ENCODE data around the gene LAMA5. TPM values are rescaled to one million over a fixed set of nuclear protein-coding genes. Genes with fewer than 3 reads are reported as not detected.

LAMA5 gene
- total RNA-seq, 2 experiments from 2014 or later, result 53.3 to 162 TPM

GRCh38 chr20:62368976-62369814 lies 2.1 kb upstream of the LAMA5 start:
- ChIA-PET CTCF (ENCODE audit: unreplicated experiment) (interaction anchor here (1.4 kb wide), 1 partner anchor 67 kb away, joined by 4 read pairs; no protein-coding TSS in a partner anchor), POLR2A (interaction anchor here (0.8 to 0.9 kb wide), 2 partner anchors 67 to 68 kb away, joined by 3 to 4 read pairs; partner anchors contain the start of gene ADRM1)
- H3K4me1 ChIP-seq (ENCODE audit: insufficient read depth, low read length, poor library complexity, severe bottlenecking), result peaks cover 39% of the 10 kb centered on the region
- no peak for DNase-seq (ENCODE audit: low spot score)
- no peak overlapping the region for H2AFZ ChIP-seq (ENCODE audit: low read length)
- no peaks in the 10 kb centered on the region for H3K9me2 ChIP-seq (ENCODE audit: insufficient read depth, low read length)
- H3K4me2 ChIP-seq (ENCODE audit: low read length), result peak overlapping the region; percentile 86; the same call in 1 of the 2 replicates
- H3K79me2 ChIP-seq (ENCODE audit: insufficient read depth, low read depth, low read length), result no peaks in the 10 kb centered on the region
- no TSS peak for BruUV-seq (replicated peaks)
- intact Hi-C loops (cut with micrococcal nuclease; ENCODE audit: unreplicated experiment), result loop anchor here (5.0 kb wide), 1 partner anchor 47 kb away; no protein-coding TSS in a partner anchor
- no peaks in the 10 kb centered on the region for H3K36me3 ChIP-seq (ENCODE audit: insufficient read depth, low read length)
- H3K9me3 ChIP-seq (ENCODE audit: low read length), result no peaks in the 10 kb centered on the region
- TF ChIP-seq, protein P1, sequence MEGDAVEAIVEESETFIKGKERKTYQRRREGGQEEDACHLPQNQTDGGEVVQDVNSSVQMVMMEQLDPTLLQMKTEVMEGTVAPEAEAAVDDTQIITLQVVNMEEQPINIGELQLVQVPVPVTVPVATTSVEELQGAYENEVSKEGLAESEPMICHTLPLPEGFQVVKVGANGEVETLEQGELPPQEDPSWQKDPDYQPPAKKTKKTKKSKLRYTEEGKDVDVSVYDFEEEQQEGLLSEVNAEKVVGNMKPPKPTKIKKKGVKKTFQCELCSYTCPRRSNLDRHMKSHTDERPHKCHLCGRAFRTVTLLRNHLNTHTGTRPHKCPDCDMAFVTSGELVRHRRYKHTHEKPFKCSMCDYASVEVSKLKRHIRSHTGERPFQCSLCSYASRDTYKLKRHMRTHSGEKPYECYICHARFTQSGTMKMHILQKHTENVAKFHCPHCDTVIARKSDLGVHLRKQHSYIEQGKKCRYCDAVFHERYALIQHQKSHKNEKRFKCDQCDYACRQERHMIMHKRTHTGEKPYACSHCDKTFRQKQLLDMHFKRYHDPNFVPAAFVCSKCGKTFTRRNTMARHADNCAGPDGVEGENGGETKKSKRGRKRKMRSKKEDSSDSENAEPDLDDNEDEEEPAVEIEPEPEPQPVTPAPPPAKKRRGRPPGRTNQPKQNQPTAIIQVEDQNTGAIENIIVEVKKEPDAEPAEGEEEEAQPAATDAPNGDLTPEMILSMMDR (conservative IDR thresholded peaks at IDR 0.05; ENCODE audit: low read length), result peak; percentile 42
- TF ChIP-seq EZH2phosphoT487 (IDR thresholded peaks at IDR 0.05; ENCODE audit: borderline replicate concordance, low read depth, low read length), result no peak
- no peak overlapping the region for H3K27ac ChIP-seq (ENCODE audit: low read depth, low read length, poor library complexity, severe bottlenecking)
- H4K20me1 ChIP-seq (ENCODE audit: insufficient read depth, low read length), result no peaks in the 10 kb centered on the region
- H3K4me3 ChIP-seq (ENCODE audit: low read depth, low read length, poor library complexity, severe bottlenecking), result no peak overlapping the region

- no peaks in the 10 kb centered on the region for H4K20me1 ChIP-seq (ENCODE audit: insufficient read depth, low read length)
- H3K4me3 ChIP-seq (ENCODE audit: low read depth, low read length, poor library complexity, severe bottlenecking), result peak overlapping the region; percentile 92
- no peak overlapping the region for H3K27ac ChIP-seq (ENCODE audit: low read depth, low read length, poor library complexity, severe bottlenecking)
- intact Hi-C loops (cut with micrococcal nuclease; ENCODE audit: unreplicated experiment), result loop anchor here (5.0 kb wide), 1 partner anchor 46 kb away; no protein-coding TSS in a partner anchor
- peak overlapping the region; percentile 86 for H3K4me2 ChIP-seq (ENCODE audit: low read length)
- no peaks in the 10 kb centered on the region for H3K9me3 ChIP-seq (ENCODE audit: low read length)
- peaks cover 46% of the 10 kb centered on the region for H3K4me1 ChIP-seq (ENCODE audit: insufficient read depth, low read length, poor library complexity, severe bottlenecking)
- ChIA-PET POLR2A (interaction anchor here (0.8 kb wide), 1 partner anchor 68 kb away, joined by 3 read pairs; no protein-coding TSS in a partner anchor), CTCF (ENCODE audit: unreplicated experiment) (interaction anchor here (0.6 to 1.4 kb wide), 3 partner anchors 14 to 66 kb away, joined by 3 to 5 read pairs (median 4); no protein-coding TSS in a partner anchor)
- no TSS peak for BruUV-seq (replicated peaks)
- H3K79me2 ChIP-seq (ENCODE audit: insufficient read depth, low read depth, low read length), result no peaks in the 10 kb centered on the region
- H3K9me2 ChIP-seq (ENCODE audit: insufficient read depth, low read length), result no peaks in the 10 kb centered on the region
- TF ChIP-seq EZH2phosphoT487 (IDR thresholded peaks at IDR 0.05; ENCODE audit: borderline replicate concordance, low read depth, low read length), result no peak
- TF ChIP-seq, protein P1 (conservative IDR thresholded peaks at IDR 0.05; ENCODE audit: low read length), result no peak
- H3K36me3 ChIP-seq (ENCODE audit: insufficient read depth, low read length), result no peaks in the 10 kb centered on the region
- no peak for DNase-seq (ENCODE audit: low spot score)
- no peak overlapping the region for H2AFZ ChIP-seq (ENCODE audit: low read length)
Observed at GRCh38 chr20:62368392-62368975, 1.4 kb upstream of the LAMA5 start.

Data from OCI-LY7 (cell line).